GM23338 (cell line): ENCODE measurements around the gene TOR1B. TPM values are rescaled to one million over a fixed set of nuclear protein-coding genes. Genes with fewer than 3 reads are reported as not detected.

Experiments
- ATAC-seq: fragments of 200-7000 bp; cut with Tn5 transposase; 3 replicates; pipeline ENCODE4 v1.9.1; 2020
- DNase-seq: peaks from one replicate; pipeline ENCODE4 v3.0.0-alpha.2; 2015; ENCODE audit warnings: low spot score
- H2AFZ ChIP-seq: fragments of 200-600 bp; sonication (generic); 2 replicates; pipeline ENCODE4 v1.8.0; 2016; ENCODE audit warnings: antibody characterized with exemption, mild to moderate bottlenecking, moderate library complexity
- H3F3A ChIP-seq: fragments of 200-600 bp; sonication (generic); replicated peaks from 2 replicates; pipeline ENCODE4 v1.8.0; 2017; ENCODE audit warnings: antibody characterized with exemption, mixed run types, low read depth
- H3K27ac ChIP-seq: fragments of 200-600 bp; sonication (generic); 2 replicates; pipeline ENCODE4 v1.6.1; 2016; ENCODE audit warnings: low read depth
- H3K27me3 ChIP-seq: fragments of 200-600 bp; sonication (generic); 2 replicates; pipeline ENCODE4 v1.8.0; 2016; ENCODE audit warnings: mild to moderate bottlenecking, mixed run types, moderate library complexity; ENCODE audit not compliant: insufficient read depth
- H3K36me3 ChIP-seq: fragments of 200-600 bp; sonication (generic); 2 replicates; pipeline ENCODE4 v1.8.0; 2016; ENCODE audit warnings: mild to moderate bottlenecking; ENCODE audit not compliant: insufficient read depth
- H3K4me1 ChIP-seq: fragments of 200-600 bp; sonication (generic); 2 replicates; pipeline ENCODE4 v1.8.0; 2016; ENCODE audit warnings: mild to moderate bottlenecking, moderate library complexity; ENCODE audit not compliant: insufficient read depth
- H3K4me2 ChIP-seq: fragments of 200-600 bp; sonication (generic); 2 replicates; pipeline ENCODE4 v1.7.1; 2017; ENCODE audit warnings: mixed run types
- H3K4me3 ChIP-seq: fragments of 200-600 bp; sonication (generic); 2 replicates; pipeline ENCODE4 v1.6.1; 2016; ENCODE audit warnings: mixed run types
- H3K79me2 ChIP-seq: fragments of 200-600 bp; sonication (generic); replicated peaks from 2 replicates; pipeline ENCODE4 v1.8.0; 2017; ENCODE audit warnings: mild to moderate bottlenecking; ENCODE audit not compliant: insufficient read depth
- H3K9me2 ChIP-seq: fragments of 200-600 bp; sonication (generic); 2 replicates; pipeline ENCODE4 v1.8.0; 2017; ENCODE audit not compliant: insufficient read depth
- H4K20me1 ChIP-seq: fragments of 200-600 bp; sonication (generic); replicated peaks from 2 replicates; pipeline ENCODE4 v1.8.0; 2017; ENCODE audit warnings: mild to moderate bottlenecking; ENCODE audit not compliant: insufficient read depth
- H3K27ac Mint-ChIP-seq: 2 replicates; pipeline ENCODE4 v1.8.0; 2020; ENCODE audit warnings: inconsistent platforms, mild to moderate bottlenecking, moderate library complexity, mixed read lengths
- H3K27me3 Mint-ChIP-seq: 3 replicates; pipeline ENCODE4 v1.8.0; 2022; ENCODE audit warnings: low read depth, mild to moderate bottlenecking, moderate library complexity, mixed read lengths, inconsistent platforms; ENCODE audit not compliant: insufficient read depth, poor library complexity
- H3K36me3 Mint-ChIP-seq: 3 replicates; pipeline ENCODE4 v1.8.0; 2021; ENCODE audit warnings: low read depth, mild to moderate bottlenecking, inconsistent platforms, moderate library complexity, mixed read lengths
- H3K4me1 Mint-ChIP-seq: 3 replicates; pipeline ENCODE4 v1.8.0; 2020; ENCODE audit warnings: mild to moderate bottlenecking, inconsistent platforms, mixed read lengths
- H3K4me3 Mint-ChIP-seq: 3 replicates; pipeline ENCODE4 v1.8.0; 2021; ENCODE audit warnings: moderate library complexity, mild to moderate bottlenecking, inconsistent platforms, mixed read lengths
- H3K9me3 Mint-ChIP-seq: 3 replicates; pipeline ENCODE4 v1.8.0; 2020; ENCODE audit warnings: moderate library complexity, mild to moderate bottlenecking, inconsistent platforms, mixed read lengths
- CREB1 ChIP-seq: fragments of 250-450 bp; sonication (Bioruptor Pico); IDR thresholded peaks from 2 replicates; pipeline ENCODE4 v1.5.0; 2020; ENCODE audit warnings: low read depth, mild to moderate bottlenecking, moderate library complexity
- EZH2 ChIP-seq: fragments of 200-600 bp; sonication (generic); IDR thresholded peaks from one replicate; pipeline ENCODE4 v1.8.0; 2017; ENCODE audit warnings: antibody characterized with exemption, mild to moderate bottlenecking, low read depth; ENCODE audit not compliant: unreplicated experiment
- EZH2phosphoT487 ChIP-seq: fragments of 200-600 bp; sonication (generic); IDR thresholded peaks from one replicate; pipeline ENCODE4 v1.8.1; 2018; ENCODE audit warnings: antibody characterized with exemption; ENCODE audit not compliant: unreplicated experiment
- JUNB ChIP-seq: IDR thresholded peaks from one replicate; pipeline ENCODE4 v1.6.1; 2016; ENCODE audit warnings: antibody characterized with exemption; ENCODE audit not compliant: unreplicated experiment
- NANOG ChIP-seq: IDR thresholded peaks from 2 replicates; pipeline ENCODE4 v1.6.1; 2016; ENCODE audit warnings: antibody characterized with exemption, borderline replicate concordance
- POLR2AphosphoS5 ChIP-seq: IDR thresholded peaks from 2 replicates; pipeline ENCODE4 v1.6.1; 2016; ENCODE audit warnings: antibody characterized with exemption, low read depth
- REST ChIP-seq: IDR thresholded peaks from one replicate; pipeline ENCODE4 v1.6.1; 2018; ENCODE audit warnings: antibody characterized with exemption; ENCODE audit not compliant: unreplicated experiment
- STAT1 ChIP-seq: IDR thresholded peaks from one replicate; pipeline ENCODE4 v1.6.1; 2016; ENCODE audit warnings: antibody characterized with exemption; ENCODE audit not compliant: unreplicated experiment
- ZNF114 ChIP-seq: fragments of 250-450 bp; sonication (Bioruptor Pico); IDR thresholded peaks from 2 replicates; pipeline ENCODE4 v1.5.0; 2020; ENCODE audit warnings: mild to moderate bottlenecking, moderate library complexity
- ZNF331 ChIP-seq: fragments of 250-450 bp; sonication (Bioruptor Pico); IDR thresholded peaks from 2 replicates; pipeline ENCODE4 v1.5.0; 2020; ENCODE audit warnings: low read depth, mild to moderate bottlenecking, moderate library complexity
- polyA plus RNA-seq: library from polyadenylated mRNA; unstranded; fragments of >200 nt; fragmentation: Nextera tagmentation; extraction: Ambion mirVana; gene quantifications from 2 replicates; pipeline ENCODE4 v1.2.1, GENCODE V29; 2016
- total RNA-seq: library from RNA; depleted of rRNA; stranded (reverse); fragments of >200 nt; shearing (Covaris generic); gene quantifications from 2 replicates; pipeline ENCODE4 v1.2.3, GENCODE V29; 2014
- TF ChIP-seq, protein P1 (sequence below): IDR thresholded peaks from 2 replicates; pipeline ENCODE4 v1.6.1; 2016; ENCODE audit warnings: antibody characterized with exemption
- TF ChIP-seq, protein P2 (sequence below), 2 experiments: fragments of 200-600 bp in 1 of 2; sonication (generic) in 1 of 2; conservative IDR thresholded peaks; 2 replicates each; pipeline versions ENCODE4 v1.5.1 to v1.6.1; 2016 to 2017; ENCODE audit warnings: antibody characterized with exemption in 2 of 2, low read depth in 2 of 2, mild to moderate bottlenecking in 2 of 2, moderate library complexity in 1 of 2

The TOR1B gene
- total and polyA plus RNA-seq, 2 experiments from 2014 or later: 10.6 to 42.4 TPM

GRCh38 chr9:129769669-129770068, 33.3 kb upstream of the TOR1B start:
- TF ChIP-seq POLR2AphosphoS5 (no peak), REST (no peak), ZNF331 (CRISPR knock-in tag) (no peak), CREB1 (CRISPR knock-in tag) (no peak)
- TF ChIP-seq, protein P1, sequence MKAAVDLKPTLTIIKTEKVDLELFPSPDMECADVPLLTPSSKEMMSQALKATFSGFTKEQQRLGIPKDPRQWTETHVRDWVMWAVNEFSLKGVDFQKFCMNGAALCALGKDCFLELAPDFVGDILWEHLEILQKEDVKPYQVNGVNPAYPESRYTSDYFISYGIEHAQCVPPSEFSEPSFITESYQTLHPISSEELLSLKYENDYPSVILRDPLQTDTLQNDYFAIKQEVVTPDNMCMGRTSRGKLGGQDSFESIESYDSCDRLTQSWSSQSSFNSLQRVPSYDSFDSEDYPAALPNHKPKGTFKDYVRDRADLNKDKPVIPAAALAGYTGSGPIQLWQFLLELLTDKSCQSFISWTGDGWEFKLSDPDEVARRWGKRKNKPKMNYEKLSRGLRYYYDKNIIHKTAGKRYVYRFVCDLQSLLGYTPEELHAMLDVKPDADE: no peak
- H3K79me2 ChIP-seq: no peaks in the 10 kb centered on the region
- no peaks in the 10 kb centered on the region for H3K4me1 ChIP-seq
- no peaks in the 10 kb centered on the region for H3K36me3 ChIP-seq
- no peaks in the 10 kb centered on the region for H3K9me2 ChIP-seq
- no peaks in the 10 kb centered on the region for H3K9me3 Mint-ChIP-seq
- H3K27me3 Mint-ChIP-seq: peaks cover 4% of the 10 kb centered on the region
- ATAC-seq (no peak), DNase-seq (no peak)
- no peaks in the 10 kb centered on the region for H3K27me3 ChIP-seq
- no peaks in the 10 kb centered on the region for H3K4me1 Mint-ChIP-seq
- H4K20me1 ChIP-seq: no peaks in the 10 kb centered on the region
- no peak overlapping the region for H3K4me2 ChIP-seq
- no peaks in the 10 kb centered on the region for H3F3A ChIP-seq
- no peak overlapping the region for H3K4me3 Mint-ChIP-seq
- no peak overlapping the region for H3K27ac ChIP-seq
- H2AFZ ChIP-seq: no peak overlapping the region
- H3K27ac Mint-ChIP-seq: no peak overlapping the region
- no peaks in the 10 kb centered on the region for H3K36me3 Mint-ChIP-seq
- H3K4me3 ChIP-seq: no peak overlapping the region

DNA sequence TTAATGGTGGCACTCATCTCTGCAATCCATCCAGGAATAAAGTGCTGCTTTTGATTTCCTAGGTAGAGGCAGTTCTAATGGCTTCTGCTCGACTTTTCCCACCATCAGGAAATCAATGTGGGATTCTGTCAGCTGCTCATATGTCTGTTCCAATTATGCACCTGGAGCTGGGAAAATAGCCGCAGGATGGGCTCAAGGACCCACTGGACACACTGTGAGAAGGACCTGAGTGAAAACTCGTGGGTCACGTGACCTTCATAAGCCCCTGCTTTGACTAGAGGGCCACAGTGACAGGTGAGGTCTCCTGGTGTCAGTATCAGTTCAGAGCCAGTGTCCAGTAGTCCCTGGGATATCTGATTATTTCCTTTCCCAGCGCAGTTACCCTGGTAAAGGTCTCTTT, 32.2 kb upstream of the TOR1B start:
- no peaks in the 10 kb centered on the region for H3K9me3 Mint-ChIP-seq
- Histone ChIP-seq H3F3A (no peaks in the 10 kb centered on the region), H3K27ac (no peak overlapping the region), H4K20me1 (no peaks in the 10 kb centered on the region), H3K4me3 (no peak overlapping the region), H3K36me3 (no peaks in the 10 kb centered on the region), H3K9me2 (no peaks in the 10 kb centered on the region), H3K79me2 (no peaks in the 10 kb centered on the region), H3K4me1 (no peaks in the 10 kb centered on the region), H3K27me3 (no peaks in the 10 kb centered on the region), H3K4me2 (no peak overlapping the region), H2AFZ (no peak overlapping the region)
- no peaks in the 10 kb centered on the region for H3K36me3 Mint-ChIP-seq
- DNase-seq (no peak), ATAC-seq (no peak)
- H3K4me1 Mint-ChIP-seq: no peaks in the 10 kb centered on the region
- no peak overlapping the region for H3K4me3 Mint-ChIP-seq
- no peak overlapping the region for H3K27ac Mint-ChIP-seq
- peaks cover 6% of the 10 kb centered on the region for H3K27me3 Mint-ChIP-seq
- TF ChIP-seq REST: no peak
- TF ChIP-seq EZH2phosphoT487: no peak
- no peak for TF ChIP-seq ZNF114 (CRISPR knock-in tag)
- no peak for TF ChIP-seq NANOG
- TF ChIP-seq CREB1 (CRISPR knock-in tag): no peak
- TF ChIP-seq, protein P2, sequence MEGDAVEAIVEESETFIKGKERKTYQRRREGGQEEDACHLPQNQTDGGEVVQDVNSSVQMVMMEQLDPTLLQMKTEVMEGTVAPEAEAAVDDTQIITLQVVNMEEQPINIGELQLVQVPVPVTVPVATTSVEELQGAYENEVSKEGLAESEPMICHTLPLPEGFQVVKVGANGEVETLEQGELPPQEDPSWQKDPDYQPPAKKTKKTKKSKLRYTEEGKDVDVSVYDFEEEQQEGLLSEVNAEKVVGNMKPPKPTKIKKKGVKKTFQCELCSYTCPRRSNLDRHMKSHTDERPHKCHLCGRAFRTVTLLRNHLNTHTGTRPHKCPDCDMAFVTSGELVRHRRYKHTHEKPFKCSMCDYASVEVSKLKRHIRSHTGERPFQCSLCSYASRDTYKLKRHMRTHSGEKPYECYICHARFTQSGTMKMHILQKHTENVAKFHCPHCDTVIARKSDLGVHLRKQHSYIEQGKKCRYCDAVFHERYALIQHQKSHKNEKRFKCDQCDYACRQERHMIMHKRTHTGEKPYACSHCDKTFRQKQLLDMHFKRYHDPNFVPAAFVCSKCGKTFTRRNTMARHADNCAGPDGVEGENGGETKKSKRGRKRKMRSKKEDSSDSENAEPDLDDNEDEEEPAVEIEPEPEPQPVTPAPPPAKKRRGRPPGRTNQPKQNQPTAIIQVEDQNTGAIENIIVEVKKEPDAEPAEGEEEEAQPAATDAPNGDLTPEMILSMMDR (conservative IDR thresholded peaks at IDR 0.05; ENCODE audit: low read depth in 2 of 2): no peak
- TF ChIP-seq POLR2AphosphoS5: no peak
- TF ChIP-seq STAT1: no peak
- TF ChIP-seq JUNB: no peak
- TF ChIP-seq, protein P1: no peak
- no peak for TF ChIP-seq ZNF331 (CRISPR knock-in tag)
- TF ChIP-seq EZH2: no peak
